Measurements from ENCODE around the gene EI24.

Gene EI24

DNA sequence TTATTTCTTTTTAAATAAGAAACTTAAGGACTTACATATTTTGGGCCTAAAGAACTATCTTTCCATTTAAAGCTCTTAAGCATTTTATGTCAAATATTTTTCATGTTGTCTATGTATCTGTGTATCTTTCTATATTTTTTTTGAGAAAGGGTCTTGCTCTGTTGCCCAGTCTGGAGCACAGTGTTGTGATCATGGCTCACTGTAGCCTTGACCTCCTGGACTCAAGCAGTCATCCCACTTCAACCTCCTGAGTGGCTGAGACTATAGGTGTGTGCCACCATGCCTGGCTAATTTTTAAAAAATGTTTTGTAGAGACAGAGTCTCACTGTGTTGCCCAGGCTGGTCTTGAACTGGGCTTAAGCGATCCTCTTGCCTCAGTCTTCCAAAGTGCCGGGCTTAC is 31.4 kb downstream of the EI24 start:
- TF ChIP-seq EZH2phosphoT487 (IDR thresholded peaks at IDR 0.05; ENCODE audit: borderline replicate concordance): no peak
- TF ChIP-seq, protein P1, sequence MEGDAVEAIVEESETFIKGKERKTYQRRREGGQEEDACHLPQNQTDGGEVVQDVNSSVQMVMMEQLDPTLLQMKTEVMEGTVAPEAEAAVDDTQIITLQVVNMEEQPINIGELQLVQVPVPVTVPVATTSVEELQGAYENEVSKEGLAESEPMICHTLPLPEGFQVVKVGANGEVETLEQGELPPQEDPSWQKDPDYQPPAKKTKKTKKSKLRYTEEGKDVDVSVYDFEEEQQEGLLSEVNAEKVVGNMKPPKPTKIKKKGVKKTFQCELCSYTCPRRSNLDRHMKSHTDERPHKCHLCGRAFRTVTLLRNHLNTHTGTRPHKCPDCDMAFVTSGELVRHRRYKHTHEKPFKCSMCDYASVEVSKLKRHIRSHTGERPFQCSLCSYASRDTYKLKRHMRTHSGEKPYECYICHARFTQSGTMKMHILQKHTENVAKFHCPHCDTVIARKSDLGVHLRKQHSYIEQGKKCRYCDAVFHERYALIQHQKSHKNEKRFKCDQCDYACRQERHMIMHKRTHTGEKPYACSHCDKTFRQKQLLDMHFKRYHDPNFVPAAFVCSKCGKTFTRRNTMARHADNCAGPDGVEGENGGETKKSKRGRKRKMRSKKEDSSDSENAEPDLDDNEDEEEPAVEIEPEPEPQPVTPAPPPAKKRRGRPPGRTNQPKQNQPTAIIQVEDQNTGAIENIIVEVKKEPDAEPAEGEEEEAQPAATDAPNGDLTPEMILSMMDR (conservative IDR thresholded peaks at IDR 0.05; ENCODE audit: low read length): no peak
- H3K79me2 ChIP-seq (ENCODE audit: insufficient read depth, low read length): peaks cover 34% of the 10 kb centered on the region
- H3K9me3 ChIP-seq (ENCODE audit: insufficient read depth, low read depth, low read length): no peaks in the 10 kb centered on the region
- no peak overlapping the region for H3K9ac ChIP-seq (ENCODE audit: low read depth, low read length, poor library complexity, severe bottlenecking)
- H3K4me3 ChIP-seq (ENCODE audit: low read length, poor library complexity, severe bottlenecking): no peak overlapping the region
- H2AFZ ChIP-seq (ENCODE audit: low read length): no peak overlapping the region
- H4K20me1 ChIP-seq (ENCODE audit: insufficient read depth, low read length, poor library complexity, severe bottlenecking): peaks cover 13% of the 10 kb centered on the region
- H3K27me3 ChIP-seq (ENCODE audit: insufficient read depth, low read length, poor library complexity, severe bottlenecking): no peaks in the 10 kb centered on the region
- H3K36me3 ChIP-seq (ENCODE audit: insufficient read depth, low read length): peaks cover 65% of the 10 kb centered on the region
- no peaks in the 10 kb centered on the region for H3K9me2 ChIP-seq (replicated peaks; ENCODE audit: low read depth, low read length)
- H3K4me2 ChIP-seq (ENCODE audit: low read depth, low read length, poor library complexity, severe bottlenecking): no peak overlapping the region
- no peaks in the 10 kb centered on the region for H3F3A ChIP-seq (ENCODE audit: low read depth)
- H3K4me1 ChIP-seq (ENCODE audit: insufficient read depth, low read length, poor library complexity, severe bottlenecking): peaks cover 6% of the 10 kb centered on the region

DNA sequence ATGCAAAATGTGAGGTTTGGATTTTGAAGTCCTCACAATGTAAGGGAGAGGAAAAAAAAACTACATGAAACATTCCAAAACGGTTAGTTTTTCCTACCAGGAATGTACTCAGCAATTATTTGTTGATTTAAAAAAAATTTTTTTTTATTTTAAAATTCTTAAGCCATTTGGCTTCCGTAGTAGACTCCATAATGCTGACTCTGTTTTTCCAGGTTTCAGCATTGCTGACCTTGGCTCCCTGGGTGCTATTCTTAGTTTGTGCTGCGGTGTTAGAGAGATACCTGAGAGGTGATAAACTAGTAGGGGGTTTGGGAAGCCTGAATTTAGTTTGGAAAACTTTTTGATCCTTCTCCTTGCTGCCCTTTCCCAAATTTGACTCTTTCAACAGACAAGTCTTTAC is 33.9 kb downstream of the EI24 start:
- TF ChIP-seq, protein P1 (conservative IDR thresholded peaks at IDR 0.05; ENCODE audit: low read length): no peak
- no peak for TF ChIP-seq EZH2phosphoT487 (IDR thresholded peaks at IDR 0.05; ENCODE audit: borderline replicate concordance)
- no peaks in the 10 kb centered on the region for H3K9me2 ChIP-seq (replicated peaks; ENCODE audit: low read depth, low read length)
- H3K4me2 ChIP-seq (ENCODE audit: low read depth, low read length, poor library complexity, severe bottlenecking): no peak overlapping the region
- H3K9ac ChIP-seq (ENCODE audit: low read depth, low read length, poor library complexity, severe bottlenecking): no peak overlapping the region
- H3K79me2 ChIP-seq (ENCODE audit: insufficient read depth, low read length): peaks cover 9% of the 10 kb centered on the region; the same call in 1 of the 2 replicates
- H4K20me1 ChIP-seq (ENCODE audit: insufficient read depth, low read length, poor library complexity, severe bottlenecking): peaks cover 7% of the 10 kb centered on the region
- no peaks in the 10 kb centered on the region for H3K27me3 ChIP-seq (ENCODE audit: insufficient read depth, low read length, poor library complexity, severe bottlenecking)
- no peaks in the 10 kb centered on the region for H3K4me1 ChIP-seq (ENCODE audit: insufficient read depth, low read length, poor library complexity, severe bottlenecking)
- no peaks in the 10 kb centered on the region for H3F3A ChIP-seq (ENCODE audit: low read depth)
- H3K36me3 ChIP-seq (ENCODE audit: insufficient read depth, low read length): peaks cover 85% of the 10 kb centered on the region
- no peak overlapping the region for H2AFZ ChIP-seq (ENCODE audit: low read length)
- no peaks in the 10 kb centered on the region for H3K9me3 ChIP-seq (ENCODE audit: insufficient read depth, low read depth, low read length)
- no peak overlapping the region for H3K4me3 ChIP-seq (ENCODE audit: low read length, poor library complexity, severe bottlenecking)

DNA sequence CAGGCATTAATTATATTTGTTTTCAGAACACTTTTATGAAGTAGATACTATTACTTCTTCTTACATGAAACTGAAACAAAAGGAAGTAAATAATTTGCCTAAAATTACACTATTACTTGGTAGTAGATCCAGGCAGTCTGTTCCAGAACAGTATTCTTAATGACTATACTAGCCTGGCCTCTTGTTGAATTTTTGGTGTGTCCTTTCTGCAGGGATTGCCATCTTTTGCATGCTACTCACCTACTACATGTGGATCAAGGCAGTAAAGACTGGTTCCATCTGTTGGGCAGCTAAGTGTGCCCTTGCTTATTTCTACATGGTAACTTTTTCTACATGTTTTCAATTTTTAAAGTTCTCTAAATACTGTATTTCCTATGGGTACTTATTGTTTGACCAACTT is 36.1 kb downstream of the EI24 start:
- no peaks in the 10 kb centered on the region for H3F3A ChIP-seq (ENCODE audit: low read depth)
- no peak overlapping the region for H3K9ac ChIP-seq (ENCODE audit: low read depth, low read length, poor library complexity, severe bottlenecking)
- H3K9me2 ChIP-seq (replicated peaks; ENCODE audit: low read depth, low read length): no peaks in the 10 kb centered on the region
- no peaks in the 10 kb centered on the region for H3K4me1 ChIP-seq (ENCODE audit: insufficient read depth, low read length, poor library complexity, severe bottlenecking)
- H3K4me3 ChIP-seq (ENCODE audit: low read length, poor library complexity, severe bottlenecking): no peak overlapping the region
- H3K4me2 ChIP-seq (ENCODE audit: low read depth, low read length, poor library complexity, severe bottlenecking): no peak overlapping the region
- TF ChIP-seq EZH2phosphoT487 (IDR thresholded peaks at IDR 0.05; ENCODE audit: borderline replicate concordance): no peak
- TF ChIP-seq, protein P1 (conservative IDR thresholded peaks at IDR 0.05; ENCODE audit: low read length): no peak
- H2AFZ ChIP-seq (ENCODE audit: low read length): no peak overlapping the region
- H3K36me3 ChIP-seq (ENCODE audit: insufficient read depth, low read length): peaks cover 93% of the 10 kb centered on the region
- no peaks in the 10 kb centered on the region; the same call in 1 of the 2 replicates for H3K79me2 ChIP-seq (ENCODE audit: insufficient read depth, low read length)
- H3K27me3 ChIP-seq (ENCODE audit: insufficient read depth, low read length, poor library complexity, severe bottlenecking): no peaks in the 10 kb centered on the region
- H3K9me3 ChIP-seq (ENCODE audit: insufficient read depth, low read depth, low read length): no peaks in the 10 kb centered on the region
- H4K20me1 ChIP-seq (ENCODE audit: insufficient read depth, low read length, poor library complexity, severe bottlenecking): peaks cover 6% of the 10 kb centered on the region

All from Loucy (cell line).